ENCODE data around the gene CCER1.

GRCh38 chr12:90999966-91000365 lies 45.0 kb upstream of the CCER1 start:
- TF ChIP-seq SPI1 (IDR thresholded peaks at IDR 0.05; ENCODE audit: low read depth, low read length) (no peak), POLR2AphosphoS5 (IDR thresholded peaks at IDR 0.05; ENCODE audit: low read depth, low read length) (no peak), POLR2A (IDR thresholded peaks at IDR 0.05; ENCODE audit: low read depth, low read length) (no peak)
